Hematopoietic multipotent progenitor cell treated with erythropoietin and hydrocortisone succinate and interleukin-3 and kit ligand, for 17 days (in vitro differentiated cells): ENCODE measurements around the gene PLA2G7.
"Not testable (repeated sequence)": the region's sequence is repeated elsewhere in the genome, so short reads cannot be mapped to it uniquely, and the experiment has no call there.

Source experiments
- DNase-seq: peaks from one replicate; pipeline ENCODE4 v3.0.0-alpha.2; 2015; ENCODE audit warnings: low spot score

Gene PLA2G7

GRCh38 chr6:46734867-46735719, at the start of gene PLA2G7:
Gene PLA2G7, minus strand, starts transcription at chr6:46735375. Its CDS starts 12,484 bp downstream, at chr6:46722891.
- DNase-seq: no peak

DNA sequence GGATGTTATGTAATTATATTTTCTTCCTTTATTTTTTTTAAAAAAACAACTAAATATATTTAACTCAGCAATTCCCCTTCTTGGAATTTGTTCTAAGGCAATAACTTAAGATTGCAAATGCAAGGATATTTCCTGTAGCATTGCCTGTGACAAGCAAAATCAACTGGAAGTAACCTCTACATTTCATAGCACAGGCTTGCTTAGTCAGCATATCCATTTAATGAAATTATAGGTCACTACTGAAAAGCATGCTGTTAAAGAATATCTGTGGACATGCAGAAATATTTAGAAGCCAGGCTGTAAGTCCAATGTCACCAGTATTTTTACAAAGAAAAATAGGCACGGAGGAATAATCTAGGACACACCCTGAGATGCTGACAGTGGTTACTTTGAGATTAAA, 49.4 kb upstream of the PLA2G7 start:
- no peak for DNase-seq

DNA sequence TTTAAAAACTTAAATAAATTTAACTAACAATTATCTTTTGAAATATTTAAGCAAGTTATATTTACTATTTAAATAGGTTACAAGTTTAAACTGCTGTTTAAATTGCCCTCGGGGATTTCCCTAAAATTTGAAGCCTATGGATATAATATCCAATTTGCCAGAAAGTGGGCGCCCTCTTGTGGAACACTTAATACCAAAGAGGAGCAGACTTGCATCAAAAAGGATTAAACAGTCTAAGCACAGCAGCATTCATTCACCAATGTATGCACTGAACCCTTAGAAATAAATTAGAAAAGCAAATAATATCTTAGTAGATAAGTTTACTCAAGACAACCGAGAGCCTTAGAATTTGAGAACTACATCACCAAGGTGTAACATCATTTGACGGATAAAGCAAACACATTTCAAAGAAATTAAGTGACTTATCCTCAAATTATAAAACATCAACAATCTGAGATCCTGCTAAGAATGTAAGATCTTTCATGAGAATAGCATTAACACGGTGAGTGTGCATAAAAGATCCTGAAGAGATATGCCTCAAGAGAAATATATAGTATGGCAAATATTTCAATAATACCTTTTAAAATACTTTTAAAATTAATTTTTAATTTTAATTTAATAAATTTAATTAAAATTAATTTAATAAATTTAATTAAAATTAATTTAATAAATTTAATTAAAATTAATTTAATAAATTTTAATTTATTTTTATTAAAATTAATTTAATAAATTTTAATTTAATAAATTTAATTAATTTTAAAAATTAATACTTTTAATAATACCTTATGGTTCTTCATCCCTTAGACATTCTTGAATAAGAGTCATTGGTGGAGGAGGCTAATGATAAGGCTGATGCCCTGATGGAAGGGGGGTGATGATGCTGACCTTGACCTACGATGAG, 46.6 kb upstream of the PLA2G7 start:
- no peak for DNase-seq

DNA sequence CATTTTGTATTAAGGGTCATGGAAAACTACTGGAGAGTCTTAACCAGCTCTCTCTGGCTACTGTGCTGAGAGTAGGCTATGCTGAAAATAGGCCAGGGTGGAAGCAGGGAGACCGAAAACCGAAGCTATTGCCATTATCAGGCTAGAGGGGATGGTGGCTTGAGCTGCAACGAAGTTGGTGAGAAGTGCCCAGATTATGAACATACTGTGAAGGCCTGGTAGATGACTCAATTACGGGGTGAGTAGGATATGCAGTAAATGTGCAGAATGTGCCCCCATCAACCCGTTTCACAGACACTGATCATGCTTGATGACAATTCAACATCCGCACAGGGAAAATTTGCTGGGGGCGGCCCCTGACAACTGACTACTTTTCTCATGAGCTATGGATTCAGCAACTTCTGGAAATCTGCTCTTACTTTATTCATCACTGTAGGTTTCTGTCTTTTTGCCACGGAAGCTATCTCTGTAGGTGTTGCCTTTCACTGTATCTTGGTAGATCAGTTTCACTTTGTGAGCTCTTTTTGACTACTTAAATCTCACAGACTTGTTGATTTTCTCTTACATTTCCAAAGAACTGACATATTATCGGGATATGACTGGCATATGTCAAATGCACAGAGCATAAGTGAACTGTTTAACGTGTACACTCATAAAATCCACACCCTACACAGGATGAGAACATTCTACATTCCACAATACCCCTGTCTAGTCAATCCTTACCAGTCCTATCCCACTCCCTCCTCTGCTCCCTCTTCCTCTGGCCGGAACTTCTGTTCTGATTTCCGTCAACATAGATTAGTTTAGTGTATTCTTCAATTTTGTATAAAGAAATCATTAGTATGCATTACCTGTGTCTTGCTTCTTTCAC, 42.5 kb upstream of the PLA2G7 start:
- DNase-seq: no peak

DNA sequence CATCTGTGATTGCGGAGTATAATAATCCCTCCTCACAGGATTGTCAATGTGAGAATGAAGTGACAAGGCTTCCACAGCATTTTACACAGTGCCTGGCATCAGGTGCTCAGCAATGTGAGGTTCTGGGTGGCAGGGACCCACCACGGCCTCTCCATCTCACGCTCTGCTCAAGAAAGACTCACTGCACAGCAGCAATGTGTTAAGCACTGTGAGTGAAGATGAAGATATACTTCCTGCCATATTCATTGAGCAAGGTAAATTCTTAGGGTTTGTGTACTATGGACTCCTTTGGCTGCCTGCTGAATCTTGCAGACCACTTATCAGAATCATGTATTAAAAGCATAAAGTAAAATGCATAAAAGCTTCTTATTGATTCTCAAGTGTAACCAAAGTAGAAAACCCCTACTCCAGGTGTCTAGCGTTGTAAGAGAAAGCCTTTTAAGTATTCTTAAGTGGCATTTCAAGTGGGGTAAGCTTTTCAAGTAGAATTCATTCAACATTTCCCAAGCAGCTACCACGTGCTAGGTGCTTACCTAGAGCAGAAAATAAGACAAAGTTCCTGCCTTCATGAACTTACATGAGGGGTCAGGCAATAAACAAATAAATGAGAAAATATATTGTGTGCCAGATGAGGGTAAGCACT, 41.0 kb upstream of the PLA2G7 start:
- DNase-seq: no peak

DNA sequence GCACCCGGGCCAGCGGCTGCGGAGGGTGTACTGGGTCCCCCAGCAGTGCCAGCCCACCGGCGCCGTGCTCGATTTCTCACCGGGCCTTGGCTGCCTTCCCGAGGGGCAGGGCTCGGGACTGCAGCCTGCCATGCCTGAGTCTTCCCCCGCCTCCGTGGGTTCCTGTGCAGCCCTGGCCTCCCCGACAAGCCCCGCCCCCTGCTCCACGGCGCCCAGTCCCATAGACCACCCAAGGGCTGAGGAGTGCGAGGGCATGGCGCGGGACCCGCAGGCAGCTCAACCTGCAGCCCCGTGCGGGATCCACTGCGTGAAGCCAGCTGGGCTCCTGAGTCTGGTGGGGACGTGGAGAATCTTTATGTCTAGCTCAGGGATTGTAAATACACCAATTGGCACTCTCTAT, 39.6 kb upstream of the PLA2G7 start:
- not testable (repeated sequence) for DNase-seq

- DNase-seq: no peak
Observed at GRCh38 chr6:46773201-46773855, 38.2 kb upstream of the PLA2G7 start.

GRCh38 chr6:46772762-46773161, 37.6 kb upstream of the PLA2G7 start:
- DNase-seq: no peak

- no peak for DNase-seq
Observed at GRCh38 chr6:46772016-46772415, 36.8 kb upstream of the PLA2G7 start.

- no peak for DNase-seq
Observed at GRCh38 chr6:46764961-46765360, 29.8 kb upstream of the PLA2G7 start.

GRCh38 chr6:46764280-46764679, 29.1 kb upstream of the PLA2G7 start:
- not testable (repeated sequence) for DNase-seq

GRCh38 chr6:46763466-46763865, 28.3 kb upstream of the PLA2G7 start:
- DNase-seq: no peak

GRCh38 chr6:46760925-46761324, 25.8 kb upstream of the PLA2G7 start:
- DNase-seq: no peak

DNA sequence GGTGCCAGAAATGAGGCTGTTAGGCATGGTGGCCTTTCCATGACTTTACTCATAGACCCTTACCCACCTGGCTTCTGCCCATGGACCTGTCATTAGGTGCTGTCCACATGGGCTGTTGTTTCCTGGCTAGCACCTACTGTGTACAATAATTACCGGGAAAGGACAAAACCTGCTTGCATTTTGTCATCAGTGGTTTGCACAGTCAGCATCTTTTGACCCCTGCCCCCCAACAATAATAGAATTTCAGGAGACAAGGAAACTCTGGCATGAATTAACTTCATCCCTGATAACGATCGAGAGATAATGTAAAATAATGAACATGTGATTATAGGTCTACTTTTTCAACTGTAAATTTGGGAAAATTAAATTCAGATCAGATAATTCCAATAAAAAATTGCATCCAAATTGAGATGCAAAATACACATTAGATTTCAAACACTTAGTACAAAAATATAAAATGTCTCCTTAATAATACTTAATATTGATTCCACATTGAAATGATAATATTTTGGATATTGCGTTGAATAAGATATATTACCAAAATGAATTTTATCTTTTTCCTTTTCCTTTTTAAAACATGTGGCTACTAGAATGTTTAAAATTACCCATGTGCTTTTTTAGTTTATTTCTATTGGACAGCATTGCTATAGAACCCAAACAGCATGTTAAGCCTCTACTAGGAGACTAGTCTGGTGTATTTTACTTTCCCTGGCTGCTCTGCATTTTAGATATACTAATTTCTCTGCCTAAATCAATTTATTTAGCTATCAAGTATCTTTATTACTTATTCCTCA, 24.0 kb upstream of the PLA2G7 start:
- DNase-seq: no peak

GRCh38 chr6:46757214-46757596, 22.0 kb upstream of the PLA2G7 start:
- no peak for DNase-seq

DNA sequence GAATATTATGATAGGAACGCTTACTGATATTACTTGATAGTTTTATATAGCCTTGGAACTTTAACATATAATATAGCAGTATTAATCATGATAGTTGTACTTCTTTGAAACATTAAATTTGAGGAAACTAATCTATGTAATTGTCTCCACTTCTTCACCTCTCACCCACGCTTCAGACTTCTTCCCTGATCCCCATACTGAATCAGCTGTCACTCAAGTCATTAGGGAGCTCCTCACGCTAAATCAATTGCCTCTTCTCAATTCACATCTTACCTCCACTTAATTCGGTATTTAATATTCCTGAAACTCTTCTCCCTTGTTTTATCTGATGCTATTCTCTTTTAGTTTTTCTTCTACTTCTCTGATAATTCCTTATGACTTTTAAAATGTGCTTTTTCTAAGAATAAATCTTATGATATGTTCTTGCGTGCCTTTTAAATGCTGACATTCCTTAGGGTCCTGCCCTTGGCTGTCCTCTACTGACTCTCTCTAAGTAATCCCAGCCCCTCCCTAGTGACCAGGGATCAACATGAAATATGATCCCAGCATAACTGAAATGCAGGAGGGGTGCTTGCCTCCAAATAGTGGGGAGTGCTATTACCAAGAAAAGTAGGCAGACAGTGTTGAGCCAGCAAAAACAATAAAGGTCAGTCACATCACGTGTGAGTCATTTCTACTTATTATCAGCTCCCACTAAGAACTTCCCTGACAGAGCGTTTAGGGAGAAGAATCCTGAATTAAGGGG, 21.5 kb upstream of the PLA2G7 start:
- DNase-seq: no peak

DNA sequence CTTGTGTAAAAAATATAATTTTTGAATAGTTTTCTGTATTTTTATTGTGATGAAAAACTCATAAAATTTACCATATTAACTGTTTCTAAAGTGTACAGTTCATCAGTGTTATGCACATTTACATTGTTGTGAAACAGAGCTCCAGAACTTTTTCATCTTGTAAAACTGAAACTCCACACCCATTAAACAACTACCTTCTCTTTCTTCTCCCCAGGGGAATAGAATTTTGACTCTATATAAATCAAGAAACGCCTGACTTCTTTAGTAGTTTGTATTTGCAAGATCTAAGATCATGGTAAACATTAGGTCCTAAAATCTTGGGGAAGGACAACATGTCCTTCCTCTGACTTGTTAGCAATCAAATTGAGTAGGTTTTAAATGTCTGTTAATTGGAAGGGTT, 20.7 kb upstream of the PLA2G7 start:
- DNase-seq: no peak

- no peak for DNase-seq
Observed at GRCh38 chr6:46751658-46752057, 16.5 kb upstream of the PLA2G7 start.

- DNase-seq: no peak
Observed at GRCh38 chr6:46749731-46750130, 14.6 kb upstream of the PLA2G7 start.
